GM04503 (cell line): ENCODE results near the gene SRCIN1.
"Not testable (repeated sequence)": the region's sequence is repeated elsewhere in the genome, so short reads cannot be mapped to it uniquely, and the experiment has no call there.

ENCODE experiments used
- DNase-seq: peaks from one replicate; pipeline ENCODE4 v3.0.0-alpha.2; 2012; ENCODE audit warnings: low read depth

Gene SRCIN1

DNA sequence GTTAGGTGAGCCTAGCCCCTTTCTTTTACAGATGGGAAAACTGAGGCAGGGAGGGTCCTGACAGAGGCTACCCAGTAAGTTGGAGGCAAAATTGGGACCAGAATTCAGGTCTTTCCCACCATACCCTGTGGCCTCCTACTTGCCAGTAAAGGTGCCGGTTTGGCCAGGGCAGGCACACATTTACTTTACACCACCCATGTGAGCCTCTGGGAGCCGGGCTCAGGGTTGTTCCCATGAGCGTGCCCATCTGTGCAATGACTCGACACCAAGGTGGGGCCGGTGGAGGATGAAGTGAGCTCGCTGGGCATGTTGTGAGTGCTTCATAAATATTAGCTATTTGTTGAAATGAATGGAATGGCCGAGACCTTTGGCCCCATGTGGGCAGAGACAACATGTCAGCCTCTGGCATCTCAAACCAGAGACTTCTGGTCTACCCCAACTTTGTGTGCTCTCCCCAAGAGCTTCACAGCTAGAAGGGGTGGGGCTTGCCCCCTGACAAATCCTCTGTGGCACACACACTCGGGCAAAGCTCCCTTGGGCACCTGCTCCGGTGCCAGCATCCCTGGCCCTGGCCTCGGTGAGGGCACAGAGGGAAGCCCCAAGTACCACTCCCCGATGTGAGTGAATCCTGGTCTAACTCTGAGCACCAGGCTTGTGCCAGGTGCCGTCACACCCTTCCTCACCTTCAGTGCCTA lies 60.1 kb downstream of the SRCIN1 start:
- DNase-seq: no peak

DNA sequence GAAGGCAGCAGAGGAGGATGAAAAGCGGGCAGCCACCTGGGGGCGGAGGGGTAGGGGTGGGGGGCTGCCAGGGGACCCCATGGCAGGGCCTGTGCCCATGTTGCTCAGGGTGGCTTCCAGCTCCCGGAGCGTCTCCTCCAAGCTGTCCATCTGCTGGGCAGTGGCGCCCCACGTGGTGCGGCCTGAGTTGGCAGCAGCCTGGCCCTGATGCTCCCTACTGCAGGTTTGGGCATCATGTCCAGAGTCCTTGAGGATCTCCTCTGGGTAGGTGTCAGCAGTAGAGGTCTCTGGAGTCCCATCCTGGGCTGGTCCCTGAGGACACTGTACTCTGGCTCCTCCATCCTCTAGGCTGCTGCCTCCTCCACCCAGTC lies 60.9 kb downstream of the SRCIN1 start:
- no peak for DNase-seq

DNA sequence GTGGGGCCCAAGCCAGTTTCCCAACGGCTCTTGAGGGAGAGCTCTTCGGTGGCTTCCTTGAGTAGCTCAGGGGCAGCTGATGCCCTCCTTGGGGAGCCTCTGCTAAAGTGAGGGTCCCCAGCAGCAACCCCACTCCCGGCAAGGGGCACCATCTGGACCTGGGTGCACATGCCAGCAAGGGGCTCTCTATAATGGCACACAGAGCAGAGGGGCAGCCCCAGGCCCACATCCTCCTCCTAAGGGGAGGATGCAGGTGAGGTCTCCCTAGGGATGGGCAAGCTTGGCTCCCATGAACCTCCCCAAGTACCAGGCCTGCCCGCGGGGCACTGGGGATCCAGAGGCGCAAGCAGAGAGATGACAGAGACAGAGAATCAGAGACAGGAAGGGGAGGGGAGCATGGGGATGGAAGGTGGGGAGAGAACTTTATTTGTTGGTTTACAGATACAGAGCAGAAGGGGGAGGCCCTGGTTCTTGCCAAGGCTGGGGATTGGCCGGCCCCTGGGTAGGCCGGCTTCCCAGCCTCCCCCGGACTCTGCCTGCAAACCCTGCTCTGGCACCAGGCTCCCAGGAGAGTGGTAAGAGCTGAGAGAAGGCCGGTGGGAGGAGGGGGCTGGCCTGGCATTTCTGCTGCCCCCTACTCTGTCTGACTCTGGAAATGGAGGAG lies 61.4 kb downstream of the SRCIN1 start:
- DNase-seq: no peak

DNA sequence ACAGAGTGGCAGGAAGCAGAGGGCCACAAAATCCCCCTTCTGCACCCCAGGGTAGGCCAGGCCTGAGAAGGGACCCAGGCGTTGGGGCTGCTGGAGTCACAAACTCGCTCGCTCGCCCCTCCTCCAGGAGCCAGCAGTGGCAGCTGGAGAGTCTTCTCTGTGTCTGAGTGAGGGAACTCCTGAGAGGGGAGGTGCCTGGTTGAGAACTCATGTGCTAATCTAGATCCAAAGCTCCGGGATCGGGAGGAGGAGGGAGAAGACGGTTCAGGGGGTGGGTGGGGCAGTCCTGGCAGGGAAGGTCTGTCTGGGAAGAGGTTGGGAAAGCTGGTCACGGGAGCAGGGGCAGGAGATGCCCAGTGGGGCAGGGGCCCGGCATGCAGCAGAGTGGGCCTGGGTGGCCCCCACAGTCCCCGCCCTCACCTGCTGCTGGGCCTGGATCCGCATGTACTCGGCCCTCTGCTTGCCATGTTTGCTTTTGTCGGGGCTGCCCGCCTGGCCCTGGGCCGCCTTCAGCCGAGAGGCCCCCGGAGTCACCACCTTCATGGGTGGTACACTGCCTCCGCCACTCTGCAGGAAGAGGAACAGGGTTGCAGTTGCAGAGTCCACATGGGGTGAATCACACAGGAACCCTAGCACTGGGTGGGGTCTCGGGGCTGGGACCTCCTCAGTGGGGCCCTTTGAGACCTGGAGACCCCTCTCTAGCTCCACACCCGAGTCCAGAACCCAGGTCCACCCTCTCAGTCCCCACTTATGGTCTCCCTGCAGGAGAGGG lies 62.2 kb downstream of the SRCIN1 start:
- DNase-seq: no peak

DNA sequence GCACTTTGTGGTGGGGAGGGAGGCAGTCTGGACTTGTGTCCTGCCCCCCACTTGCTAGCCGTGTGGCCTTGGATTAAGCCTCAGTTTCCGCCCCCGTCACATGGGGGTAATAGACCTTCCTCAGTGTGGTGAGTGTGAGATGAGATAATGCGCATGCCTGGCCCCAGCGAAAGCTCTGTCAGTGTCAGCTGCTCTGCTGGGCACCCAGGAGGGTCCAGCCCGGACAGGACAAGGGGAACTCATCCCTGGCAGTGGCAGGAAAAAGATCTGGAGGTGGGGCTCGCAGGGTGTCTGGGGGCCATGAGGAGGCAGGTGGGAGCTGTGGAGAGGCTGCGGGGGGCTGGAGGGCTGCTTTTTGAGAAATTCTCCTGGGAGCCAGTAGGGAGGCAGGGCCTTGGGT lies 63.5 kb downstream of the SRCIN1 start:
- no peak for DNase-seq

DNA sequence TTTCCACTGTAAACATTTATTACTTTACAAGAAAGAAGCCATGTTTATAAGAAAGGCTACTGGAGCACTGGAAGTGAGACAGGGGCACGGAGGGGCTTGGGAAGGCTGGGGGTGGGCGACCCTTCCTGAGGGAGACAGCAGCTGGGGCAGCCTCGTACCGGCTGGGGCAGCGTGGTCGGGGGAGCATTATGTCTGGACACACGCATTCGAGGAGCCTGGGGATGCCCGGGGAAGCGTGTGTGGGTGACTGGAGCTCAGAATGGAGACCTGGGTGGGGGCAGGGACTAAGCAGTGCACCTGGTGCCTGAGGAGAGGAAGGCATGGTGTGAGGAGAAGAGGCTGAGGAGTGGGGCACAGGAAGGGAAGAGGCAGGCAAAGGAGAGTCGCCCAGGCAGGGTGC lies 64.5 kb downstream of the SRCIN1 start:
- no peak for DNase-seq

DNA sequence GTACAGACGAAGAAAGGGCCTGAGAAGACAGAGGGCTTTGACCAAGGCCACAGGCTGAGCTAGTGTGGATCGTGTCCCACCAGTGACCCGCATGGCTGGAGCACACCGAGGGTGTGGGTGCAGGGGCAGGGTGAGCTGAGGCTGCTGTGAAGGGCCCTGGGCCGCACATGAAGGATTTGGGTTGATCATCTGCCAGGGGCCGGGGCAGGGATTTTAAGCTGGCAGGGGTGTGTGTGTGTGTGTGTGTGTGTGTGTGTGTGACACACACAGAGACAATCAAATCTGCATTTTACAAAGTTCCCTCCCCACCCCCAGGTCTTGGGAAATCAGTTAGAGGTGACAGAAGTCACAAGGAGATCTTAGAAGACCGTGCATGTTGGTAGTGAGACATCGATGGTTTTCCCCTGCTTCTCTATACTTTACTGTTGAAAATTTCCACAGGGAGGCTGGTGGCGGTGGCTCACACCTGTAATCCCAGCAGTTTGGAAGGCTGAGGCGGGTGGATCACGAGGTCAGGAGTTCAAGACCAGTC lies 65.2 kb downstream of the SRCIN1 start:
- DNase-seq: no peak

DNA sequence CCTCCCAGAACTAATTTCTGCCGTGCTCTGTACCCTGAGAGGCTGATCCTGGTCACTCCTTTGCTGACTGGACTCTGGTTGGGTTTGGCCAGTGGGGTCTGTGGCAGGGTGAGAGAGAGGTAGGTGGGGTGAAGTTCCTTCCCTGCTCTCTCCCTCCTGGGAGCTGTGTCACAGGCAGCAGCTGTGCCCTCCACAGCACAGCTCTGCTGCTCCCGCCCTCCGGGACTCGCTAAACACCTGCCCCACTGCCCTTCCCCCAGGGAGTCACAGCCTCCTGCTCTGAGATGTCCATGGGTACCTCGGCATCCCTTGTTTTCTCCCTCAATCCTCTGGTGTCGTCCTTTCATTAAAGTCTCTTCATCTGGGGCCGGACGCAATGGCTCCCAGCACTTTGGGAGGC lies 66.4 kb downstream of the SRCIN1 start:
- no peak for DNase-seq

DNA sequence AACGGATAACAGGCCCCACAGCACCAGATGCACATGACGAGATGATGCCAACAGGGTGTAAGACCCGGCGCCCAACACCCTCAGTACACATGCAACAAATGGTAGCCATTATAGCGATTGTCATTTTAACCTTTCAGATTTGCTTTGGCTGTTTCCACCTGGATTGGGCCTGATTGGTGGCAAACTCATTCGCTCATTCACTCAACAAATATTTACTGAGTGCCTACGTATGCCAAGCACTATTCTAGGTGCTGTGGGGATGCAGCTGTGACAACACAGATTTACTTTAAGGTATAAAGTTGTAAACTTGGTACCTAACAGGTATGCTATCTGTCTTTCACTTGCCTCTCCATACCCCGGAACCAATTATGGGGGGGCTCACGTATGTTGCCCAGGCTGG lies 66.8 kb downstream of the SRCIN1 start:
- DNase-seq: no peak

DNA sequence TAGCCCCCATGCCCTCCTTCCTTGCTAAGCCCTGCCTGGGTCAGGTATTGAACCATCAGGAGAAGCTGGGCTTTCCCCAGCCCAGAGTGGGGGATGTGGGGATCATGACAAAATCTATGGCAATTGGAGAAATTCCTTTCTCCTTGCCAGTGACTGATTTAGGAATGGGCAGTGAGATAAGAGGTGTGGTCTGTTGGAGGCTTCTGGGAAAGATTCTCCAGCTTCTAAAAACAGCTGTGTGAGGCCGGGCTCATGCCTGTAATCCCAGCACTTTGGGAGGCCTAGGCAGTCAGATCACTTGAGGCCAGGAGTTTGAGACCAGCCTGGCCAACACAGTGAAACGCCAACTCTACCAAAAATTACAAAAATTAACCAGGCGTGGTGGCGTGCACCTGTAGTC lies 69.1 kb downstream of the SRCIN1 start:
- DNase-seq: no peak

DNA sequence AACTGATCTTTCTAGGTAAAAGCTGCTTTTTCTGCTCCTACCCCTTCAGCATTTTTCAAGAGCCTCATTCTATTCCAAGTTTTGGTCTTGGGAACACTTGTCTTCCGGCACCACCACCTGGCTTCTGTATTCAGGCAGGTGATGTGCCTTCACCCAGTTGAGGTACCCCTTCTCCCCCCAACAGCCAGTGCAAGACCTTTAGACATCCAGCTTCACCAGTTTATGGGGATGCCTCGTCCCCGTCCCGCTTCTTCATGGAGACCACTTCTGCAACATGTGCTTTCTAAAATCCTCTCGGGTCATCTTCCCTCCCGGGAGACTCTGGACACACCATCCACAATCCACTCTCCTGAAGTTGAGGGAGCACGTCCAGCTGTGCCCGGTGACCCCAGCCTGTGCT lies 69.9 kb downstream of the SRCIN1 start:
- DNase-seq: no peak

DNA sequence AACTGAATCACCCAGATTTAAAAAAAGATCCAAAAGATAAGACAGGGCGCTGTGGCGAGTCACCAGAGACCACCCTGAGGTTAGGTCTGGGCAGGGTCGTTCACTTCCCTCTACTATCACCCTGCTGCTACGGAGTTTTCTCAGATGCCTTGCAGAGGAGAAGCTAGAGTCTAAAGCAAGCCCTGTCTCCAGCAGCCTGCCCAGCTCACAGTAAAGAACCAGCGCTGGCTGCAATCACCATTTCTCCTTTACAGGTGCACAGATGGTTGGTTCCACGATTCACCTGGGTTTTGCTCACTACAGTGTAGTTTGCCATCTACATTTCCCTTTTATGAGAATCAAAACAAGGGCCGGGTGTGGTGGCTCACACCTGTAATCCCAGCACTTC lies 71.3 kb downstream of the SRCIN1 start:
- DNase-seq: no peak

DNA sequence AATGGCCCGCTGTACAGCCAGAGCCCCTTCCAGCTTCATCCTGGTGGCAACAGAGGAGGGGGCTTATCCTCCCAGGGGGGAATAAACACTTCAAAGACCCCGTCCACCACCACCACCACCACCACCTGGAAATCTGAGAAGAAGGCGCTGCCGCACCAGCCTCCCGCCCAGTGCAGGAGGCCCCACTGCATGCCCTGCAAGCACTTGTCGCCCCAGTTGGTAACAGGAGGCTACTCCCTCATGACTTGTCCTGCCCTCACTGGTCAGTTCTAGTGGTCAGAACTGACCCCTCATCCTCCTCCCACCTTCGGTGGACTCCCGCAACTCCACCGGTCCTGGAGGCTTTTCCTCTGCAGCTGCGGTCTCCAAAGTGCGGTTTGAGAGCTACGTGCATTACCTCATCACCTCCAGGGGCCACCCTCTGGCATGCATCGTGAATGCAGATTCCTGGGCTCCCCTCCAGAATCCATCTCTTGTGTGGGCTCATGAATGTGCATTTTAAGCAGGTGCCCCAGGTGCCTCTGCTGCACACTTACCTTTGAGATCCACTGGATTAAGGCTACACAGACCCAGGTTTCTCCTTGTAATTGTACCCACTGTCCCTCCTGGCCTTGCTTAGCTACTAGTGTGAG lies 71.8 kb downstream of the SRCIN1 start:
- DNase-seq: no peak

DNA sequence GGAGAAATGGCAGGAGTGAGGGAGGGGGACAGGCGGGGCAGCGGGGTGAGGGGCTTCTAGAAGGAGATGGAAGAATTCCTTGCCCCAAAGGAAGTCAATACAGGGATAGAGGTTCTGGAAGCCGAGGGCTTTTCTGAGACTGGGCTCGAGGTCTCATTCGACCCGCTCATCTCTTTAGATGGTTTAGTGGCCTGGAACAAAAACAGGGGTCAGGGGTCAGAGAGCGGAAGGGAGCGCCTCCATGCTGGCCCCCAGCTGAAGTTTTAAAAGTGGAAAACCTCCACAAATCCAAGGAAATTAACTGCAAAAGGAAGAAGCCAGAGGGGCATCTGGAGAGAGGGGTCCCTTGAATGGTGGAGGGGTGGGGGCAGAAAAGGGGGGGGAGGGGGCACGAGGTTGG lies 72.5 kb downstream of the SRCIN1 start:
- no peak for DNase-seq

DNA sequence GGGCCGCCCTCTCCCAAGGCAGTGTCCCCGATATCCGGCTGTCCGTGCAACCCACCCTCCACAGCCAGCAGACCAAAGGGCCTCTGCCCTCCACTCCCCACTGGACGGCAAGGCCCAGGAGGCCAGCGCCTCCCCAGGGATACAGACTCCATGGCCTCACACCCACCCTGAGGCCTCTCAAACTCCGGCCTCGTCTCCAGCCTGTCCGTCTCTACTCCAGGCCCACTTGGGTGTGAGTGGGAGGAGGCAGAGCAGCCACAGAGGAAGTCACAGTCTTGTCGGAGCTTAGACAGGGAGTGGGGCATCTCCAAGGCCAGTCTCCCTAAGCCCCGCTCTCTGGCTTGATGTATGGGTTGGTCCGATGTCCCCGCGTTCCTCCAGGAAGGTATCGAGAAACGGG lies 73.3 kb downstream of the SRCIN1 start:
- no peak for DNase-seq

DNA sequence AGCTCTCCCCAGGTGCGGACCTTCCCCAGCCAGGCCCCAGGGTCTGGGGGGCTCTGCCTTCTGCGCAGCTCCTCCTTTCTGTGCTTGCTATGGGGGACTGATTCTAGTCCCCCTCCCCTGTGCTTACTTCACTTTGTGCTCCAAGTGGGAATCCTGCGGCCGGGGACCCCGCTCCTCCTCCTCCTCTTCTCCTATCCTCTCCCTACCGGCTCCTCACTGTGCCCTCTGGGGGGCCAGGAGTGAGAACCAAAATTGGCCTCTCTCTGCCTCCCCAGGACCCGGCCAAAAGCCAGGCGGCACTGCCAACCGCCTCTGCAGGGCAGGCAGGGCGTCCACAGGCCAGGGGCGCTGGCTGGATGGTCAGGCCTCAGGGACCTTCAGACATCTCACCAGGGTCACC lies 74.0 kb downstream of the SRCIN1 start:
- not testable (repeated sequence) for DNase-seq

DNA sequence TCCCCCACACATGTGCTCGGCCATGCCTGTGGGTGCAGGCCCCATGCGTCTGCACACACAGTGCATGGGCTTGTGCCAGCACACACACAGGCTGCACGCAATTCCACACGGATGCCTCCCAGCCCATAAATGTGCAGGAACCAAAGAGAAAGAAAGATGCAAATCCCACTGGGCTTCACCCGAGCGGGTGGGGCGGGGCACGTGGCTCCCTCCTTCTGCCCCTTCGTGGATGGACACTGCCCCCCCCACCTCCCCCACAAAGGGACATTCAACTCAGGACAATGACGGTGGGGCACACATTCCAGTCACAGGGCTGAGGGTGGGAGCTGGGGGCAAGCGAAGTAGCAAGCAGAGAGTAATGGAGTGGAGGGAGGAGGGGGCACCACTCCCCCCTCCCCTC lies 74.9 kb downstream of the SRCIN1 start:
- not testable (repeated sequence) for DNase-seq

DNA sequence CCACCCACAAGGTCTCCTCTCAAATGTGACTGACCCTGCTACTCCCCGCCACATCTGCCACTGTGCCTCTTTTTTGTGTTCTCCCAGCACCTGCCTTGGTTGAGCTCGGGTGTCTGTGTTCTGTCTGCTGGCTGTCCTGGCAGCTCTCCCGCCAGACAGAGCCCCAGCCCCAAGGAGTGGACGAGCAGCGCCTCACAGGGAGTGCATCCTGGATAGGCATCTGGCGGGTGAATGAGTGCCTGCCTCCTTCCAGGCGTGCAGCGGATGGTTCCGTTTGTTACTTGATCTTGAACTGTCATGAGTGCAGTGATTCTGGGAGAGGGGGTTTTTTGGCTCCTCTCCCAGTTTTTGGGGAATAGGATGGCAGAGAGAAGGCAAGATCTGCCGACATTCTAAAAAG lies 77.6 kb downstream of the SRCIN1 start:
- not testable (repeated sequence) for DNase-seq

DNA sequence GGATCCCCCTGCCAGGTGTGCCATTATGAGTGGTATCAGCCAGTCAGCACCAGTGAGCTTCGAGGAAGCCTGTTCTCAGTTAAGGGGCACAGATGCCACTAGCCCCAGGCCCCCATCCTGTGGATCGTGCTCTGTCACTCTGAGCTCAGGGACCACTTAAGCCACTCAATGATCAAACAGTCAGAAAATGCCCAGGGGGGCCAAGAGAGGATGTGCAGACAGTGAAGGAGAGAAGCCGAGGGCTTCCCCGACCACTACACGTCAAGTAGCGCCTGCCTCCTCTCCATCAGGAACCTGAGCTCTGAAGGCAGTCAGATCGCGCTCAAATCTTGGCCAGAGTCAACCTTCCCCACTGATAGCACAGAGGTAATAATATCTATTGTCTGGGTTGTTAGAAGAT lies 79.2 kb downstream of the SRCIN1 start:
- not testable (repeated sequence) for DNase-seq

DNA sequence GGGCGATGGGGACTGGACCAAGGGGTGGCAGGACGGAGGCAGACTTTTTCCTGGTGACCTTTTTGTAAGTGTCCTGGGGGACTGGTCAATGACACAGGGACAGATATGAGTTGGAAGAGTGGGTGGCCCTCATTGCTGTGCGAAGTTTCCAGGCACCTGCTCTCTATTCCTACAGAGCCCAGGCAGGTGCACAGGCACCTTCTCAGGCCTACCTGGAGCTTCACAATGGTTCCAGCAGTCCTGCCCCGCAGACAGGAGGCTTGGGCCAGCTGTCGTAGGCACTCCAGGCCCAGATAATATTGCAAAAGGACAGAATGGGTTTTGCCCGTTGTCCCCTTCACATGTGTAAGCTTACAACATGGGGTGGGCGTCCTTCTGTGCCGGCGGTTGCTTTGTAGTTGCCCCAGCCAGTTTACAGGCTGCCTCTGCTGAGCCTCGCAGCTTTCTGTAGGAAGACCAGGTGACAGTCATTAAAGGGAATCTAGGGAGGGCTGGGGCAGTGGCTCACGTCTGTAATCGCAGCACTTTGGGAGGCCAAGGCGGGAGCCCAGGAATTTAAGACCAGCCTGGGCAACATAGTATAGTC lies 93.2 kb downstream of the SRCIN1 start:
- DNase-seq: no peak

DNA sequence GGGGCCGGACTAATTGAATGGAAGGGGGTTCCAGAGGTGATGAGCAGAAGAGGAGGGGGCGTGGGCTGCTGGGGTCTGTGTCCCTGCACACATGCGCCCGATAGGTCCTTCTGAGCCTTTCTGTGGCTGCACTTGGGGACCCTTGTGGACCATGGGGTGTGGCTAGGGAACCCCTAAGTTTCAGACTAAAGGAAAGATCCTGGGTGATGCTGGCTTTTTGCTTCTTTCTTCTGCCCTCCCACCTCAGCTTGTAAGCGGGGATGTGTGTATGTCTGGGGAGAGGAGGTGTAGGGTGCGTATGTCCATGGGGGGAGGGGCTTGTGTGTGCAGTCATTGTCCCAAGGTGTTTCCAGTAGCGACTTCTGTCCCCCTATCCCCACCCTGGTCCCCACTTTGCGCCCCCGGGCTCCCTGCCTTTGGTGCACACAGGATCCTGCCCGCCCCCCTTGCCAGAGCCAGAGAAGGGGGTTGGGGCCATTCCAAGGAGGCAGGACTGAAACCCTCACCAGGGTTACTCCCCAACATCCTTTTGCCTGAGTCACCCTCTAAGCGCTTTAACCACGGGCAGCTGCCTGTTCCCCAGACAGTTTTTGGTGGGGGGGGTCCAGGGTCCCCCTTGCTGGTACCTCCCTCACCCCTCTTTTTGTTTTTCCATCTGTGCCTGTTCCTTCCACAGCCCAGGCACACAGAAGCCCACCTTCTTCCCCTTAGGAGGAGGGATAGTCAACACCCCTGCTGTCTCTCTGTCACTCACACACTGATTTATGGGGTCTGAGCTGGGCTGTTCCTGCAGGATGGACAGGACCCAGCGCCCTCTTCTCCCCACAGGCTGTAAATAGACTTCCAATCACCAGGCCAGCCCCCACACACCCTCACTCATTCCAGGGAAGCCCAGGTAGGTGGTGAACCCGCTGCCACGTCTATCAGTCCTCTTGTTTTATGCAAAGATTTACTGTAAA lies 94.3 kb downstream of the SRCIN1 start:
- no peak for DNase-seq
